Measurements from ENCODE around the gene USH2A. TPM values are rescaled to one million over a fixed set of nuclear protein-coding genes. Genes with fewer than 3 reads are reported as not detected.

Gene USH2A
- total RNA-seq, 4 donors from 2014 or later = not detected

DNA sequence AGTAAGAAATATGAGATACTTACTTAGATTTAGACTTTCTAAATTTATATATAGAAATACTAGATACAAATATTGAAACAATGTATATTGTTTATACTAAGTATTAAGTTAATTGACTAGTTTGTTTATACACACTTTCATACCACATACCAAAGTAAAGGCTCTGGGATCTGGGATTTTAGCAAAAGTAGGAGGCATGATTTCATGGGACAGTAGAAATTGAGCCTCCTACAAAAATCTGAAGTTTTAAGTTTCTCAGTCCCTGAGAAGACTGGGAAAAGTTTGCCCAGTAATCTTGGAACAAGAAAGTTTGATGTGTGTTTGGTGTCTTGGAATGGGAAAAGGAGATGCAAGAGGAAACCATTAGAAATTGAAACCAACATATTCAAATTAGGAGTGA is 825.3 kb downstream of the USH2A start:
- TF ChIP-seq, protein P1, sequence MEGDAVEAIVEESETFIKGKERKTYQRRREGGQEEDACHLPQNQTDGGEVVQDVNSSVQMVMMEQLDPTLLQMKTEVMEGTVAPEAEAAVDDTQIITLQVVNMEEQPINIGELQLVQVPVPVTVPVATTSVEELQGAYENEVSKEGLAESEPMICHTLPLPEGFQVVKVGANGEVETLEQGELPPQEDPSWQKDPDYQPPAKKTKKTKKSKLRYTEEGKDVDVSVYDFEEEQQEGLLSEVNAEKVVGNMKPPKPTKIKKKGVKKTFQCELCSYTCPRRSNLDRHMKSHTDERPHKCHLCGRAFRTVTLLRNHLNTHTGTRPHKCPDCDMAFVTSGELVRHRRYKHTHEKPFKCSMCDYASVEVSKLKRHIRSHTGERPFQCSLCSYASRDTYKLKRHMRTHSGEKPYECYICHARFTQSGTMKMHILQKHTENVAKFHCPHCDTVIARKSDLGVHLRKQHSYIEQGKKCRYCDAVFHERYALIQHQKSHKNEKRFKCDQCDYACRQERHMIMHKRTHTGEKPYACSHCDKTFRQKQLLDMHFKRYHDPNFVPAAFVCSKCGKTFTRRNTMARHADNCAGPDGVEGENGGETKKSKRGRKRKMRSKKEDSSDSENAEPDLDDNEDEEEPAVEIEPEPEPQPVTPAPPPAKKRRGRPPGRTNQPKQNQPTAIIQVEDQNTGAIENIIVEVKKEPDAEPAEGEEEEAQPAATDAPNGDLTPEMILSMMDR (IDR thresholded peaks at IDR 0.05) = no peak
- ATAC-seq (ENCODE audit: low FRiP score) (no peak), DNase-seq (ENCODE audit: low spot score) (no peak)

GRCh38 chr1:215595231-215595630 is 828.0 kb downstream of the USH2A start:
- TF ChIP-seq, protein P1 (IDR thresholded peaks at IDR 0.05) = no peak
- ATAC-seq (ENCODE audit: low FRiP score) (no peak), DNase-seq (ENCODE audit: low spot score) (no peak)

GRCh38 chr1:215594640-215595039 is 828.6 kb downstream of the USH2A start:
- ATAC-seq (ENCODE audit: low FRiP score) = no peak
- TF ChIP-seq, protein P1 (IDR thresholded peaks at IDR 0.05) = no peak
- no peak for DNase-seq (ENCODE audit: low spot score)

DNA sequence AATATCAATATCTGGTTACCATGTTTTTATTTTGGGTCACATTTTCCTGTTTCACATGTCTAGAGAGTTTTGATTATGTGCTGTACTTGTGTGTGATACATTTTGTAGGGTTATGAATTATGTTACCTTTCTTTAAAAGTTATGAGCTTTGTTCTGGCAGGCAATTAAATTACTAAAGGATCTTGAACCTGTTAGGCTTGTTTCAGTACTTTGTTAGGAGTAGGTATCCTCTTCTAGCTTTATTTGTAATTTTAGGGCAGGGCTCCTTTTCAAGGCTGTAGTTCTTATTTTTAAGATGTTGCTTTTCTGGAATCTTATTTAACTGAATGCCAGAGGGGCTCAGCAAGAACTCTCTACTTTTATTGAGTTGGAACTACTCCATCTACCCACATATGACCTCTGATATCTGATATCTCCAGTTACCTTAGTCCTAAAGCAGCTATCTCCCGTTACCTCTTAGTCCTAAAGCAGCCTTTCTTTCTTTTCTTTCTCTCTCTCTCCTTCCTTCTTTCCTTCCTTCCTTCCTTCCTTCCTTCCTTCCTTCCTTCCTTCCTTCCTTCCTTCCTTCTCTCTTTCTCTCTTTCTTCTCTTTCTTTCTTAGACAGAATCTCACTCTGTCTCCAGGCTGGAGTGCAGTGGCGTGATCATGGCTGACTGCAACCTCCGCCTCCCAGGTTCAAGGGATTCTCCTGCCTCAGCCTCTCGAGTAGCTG is 832.3 kb downstream of the USH2A start:
- TF ChIP-seq, protein P1 (IDR thresholded peaks at IDR 0.05) = no peak
- ATAC-seq (ENCODE audit: low FRiP score) (no peak), DNase-seq (ENCODE audit: low spot score) (no peak)

GRCh38 chr1:215589650-215590435 is 833.4 kb downstream of the USH2A start:
- TF ChIP-seq, protein P1 (IDR thresholded peaks at IDR 0.05) = no peak
- no peak for DNase-seq (ENCODE audit: low spot score)
- ATAC-seq (ENCODE audit: low FRiP score) = no peak

- DNase-seq (ENCODE audit: low spot score) (no peak), ATAC-seq (ENCODE audit: low FRiP score) (no peak)
- TF ChIP-seq, protein P1 (IDR thresholded peaks at IDR 0.05) = no peak
These were observed 838.9 kb downstream of the USH2A start for GRCh38 chr1:215584389-215584788.
